Thoracic aorta (tissue), 2 donors: ENCODE data around the gene NEK2. TPM values are rescaled to one million over a fixed set of nuclear protein-coding genes. Genes with fewer than 3 reads are reported as not detected.

Experiments
- ATAC-seq: fragments of 150-250 bp; one replicate; pipeline ENCODE4 v1.8.0; 2017; ENCODE audit warnings: low read depth; ENCODE audit not compliant: insufficient number of reproducible peaks, low FRiP score
- DNase-seq: peaks from one replicate; pipeline ENCODE4 v3.0.0-alpha.2; 2020; ENCODE audit warnings: low spot score
- H3K27ac ChIP-seq, 2 donors: fragments of 200-600 bp; sonication (generic); 1 replicate in 1 of 2; 2 replicates in 1 of 2; pipeline ENCODE4 v1.5.1; 2016; ENCODE audit warnings: mild to moderate bottlenecking in 2 of 2, moderate library complexity in 2 of 2
- H3K27me3 ChIP-seq: fragments of 200-600 bp; sonication (generic); replicated peaks from 2 replicates; pipeline ENCODE4 v1.6.0; 2016; ENCODE audit warnings: mild to moderate bottlenecking; ENCODE audit not compliant: insufficient read depth
- H3K36me3 ChIP-seq: fragments of 200-600 bp; sonication (generic); one replicate; pipeline ENCODE4 v1.5.1; 2016
- H3K4me1 ChIP-seq, 2 donors: fragments of 200-600 bp; sonication (generic); 1 replicate in 1 of 2; 2 replicates in 1 of 2; pipeline versions ENCODE4 v1.5.1 to v1.6.0; 2016; ENCODE audit warnings: low read depth in 2 of 2, mild to moderate bottlenecking in 1 of 2; ENCODE audit not compliant: control insufficient read depth in 1 of 2
- H3K4me3 ChIP-seq: fragments of 200-600 bp; sonication (generic); 2 replicates; pipeline ENCODE4 v1.5.1; 2016; ENCODE audit warnings: mild to moderate bottlenecking
- H3K9me3 ChIP-seq: fragments of 200-600 bp; sonication (generic); 2 replicates; pipeline ENCODE4 v1.5.1; 2016
- CTCF ChIP-seq: fragments of 200-600 bp; sonication (generic); IDR thresholded peaks from one replicate; pipeline ENCODE4 v1.5.1; 2019; ENCODE audit warnings: antibody characterized with exemption
- total RNA-seq, 2 donors: library from RNA; depleted of rRNA; stranded (reverse); fragments of >200 nt; gene quantifications; one replicate each; pipeline versions ENCODE4 v1.1.0 to v1.2.3, GENCODE V29; 2016

The NEK2 gene
- total RNA-seq, 2 donors from 2014 or later = 0.35 TPM; not detected in 1

GRCh38 chr1:211653959-211654496, 21.4 kb downstream of the NEK2 start:
- no peak overlapping the region for H3K27ac ChIP-seq
- no peaks in the 10 kb centered on the region for H3K36me3 ChIP-seq
- DNase-seq (no peak), ATAC-seq (no peak)
- no peaks in the 10 kb centered on the region for H3K27me3 ChIP-seq
- H3K4me3 ChIP-seq = no peak overlapping the region
- no peak for TF ChIP-seq CTCF
- H3K9me3 ChIP-seq = no peaks in the 10 kb centered on the region
- no peaks in the 10 kb centered on the region for H3K4me1 ChIP-seq

- ATAC-seq = no peak
- Histone ChIP-seq H3K36me3 (no peaks in the 10 kb centered on the region), H3K27me3 (no peaks in the 10 kb centered on the region), H3K27ac (no peak overlapping the region), H3K9me3 (no peaks in the 10 kb centered on the region), H3K4me3 (no peak overlapping the region), H3K4me1 (no peaks in the 10 kb centered on the region)
- no peak for DNase-seq
- no peak for TF ChIP-seq CTCF
These were observed 22.1 kb downstream of the NEK2 start for GRCh38 chr1:211653293-211653692.

DNA sequence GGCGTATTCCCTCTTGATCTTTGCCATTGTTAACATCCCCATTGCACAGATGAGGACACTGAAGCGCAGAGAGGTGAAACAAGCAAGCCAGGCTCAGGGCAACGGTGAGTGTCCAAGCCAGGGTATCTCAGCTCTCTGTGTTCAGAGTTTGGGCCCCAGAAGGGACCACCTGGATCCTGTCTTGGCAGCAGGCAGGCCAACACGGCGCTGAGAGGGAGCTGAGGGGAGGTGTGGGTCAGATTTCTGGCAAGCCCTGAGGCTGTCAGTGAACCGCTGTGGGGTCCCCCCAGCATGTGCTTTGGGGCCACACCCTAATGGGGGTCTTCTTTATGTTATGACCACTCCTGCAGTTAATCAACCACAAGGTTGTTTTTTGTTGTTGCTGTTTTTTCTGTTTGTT, 23.1 kb downstream of the NEK2 start:
- Histone ChIP-seq H3K36me3 (no peaks in the 10 kb centered on the region), H3K27ac (no peak overlapping the region), H3K27me3 (no peaks in the 10 kb centered on the region), H3K4me1 (no peaks in the 10 kb centered on the region), H3K9me3 (no peaks in the 10 kb centered on the region), H3K4me3 (no peak overlapping the region)
- TF ChIP-seq CTCF = no peak
- DNase-seq (no peak), ATAC-seq (no peak)

- Histone ChIP-seq H3K4me1 (peaks cover 0 to 1% of the 10 kb centered on the region in 2 donors), H3K36me3 (no peaks in the 10 kb centered on the region), H3K27me3 (no peaks in the 10 kb centered on the region), H3K27ac (no peak overlapping the region), H3K4me3 (no peak overlapping the region), H3K9me3 (no peaks in the 10 kb centered on the region)
- no peak for TF ChIP-seq CTCF
- DNase-seq (no peak), ATAC-seq (no peak)
These were observed 24.5 kb downstream of the NEK2 start for GRCh38 chr1:211650904-211651303.

DNA sequence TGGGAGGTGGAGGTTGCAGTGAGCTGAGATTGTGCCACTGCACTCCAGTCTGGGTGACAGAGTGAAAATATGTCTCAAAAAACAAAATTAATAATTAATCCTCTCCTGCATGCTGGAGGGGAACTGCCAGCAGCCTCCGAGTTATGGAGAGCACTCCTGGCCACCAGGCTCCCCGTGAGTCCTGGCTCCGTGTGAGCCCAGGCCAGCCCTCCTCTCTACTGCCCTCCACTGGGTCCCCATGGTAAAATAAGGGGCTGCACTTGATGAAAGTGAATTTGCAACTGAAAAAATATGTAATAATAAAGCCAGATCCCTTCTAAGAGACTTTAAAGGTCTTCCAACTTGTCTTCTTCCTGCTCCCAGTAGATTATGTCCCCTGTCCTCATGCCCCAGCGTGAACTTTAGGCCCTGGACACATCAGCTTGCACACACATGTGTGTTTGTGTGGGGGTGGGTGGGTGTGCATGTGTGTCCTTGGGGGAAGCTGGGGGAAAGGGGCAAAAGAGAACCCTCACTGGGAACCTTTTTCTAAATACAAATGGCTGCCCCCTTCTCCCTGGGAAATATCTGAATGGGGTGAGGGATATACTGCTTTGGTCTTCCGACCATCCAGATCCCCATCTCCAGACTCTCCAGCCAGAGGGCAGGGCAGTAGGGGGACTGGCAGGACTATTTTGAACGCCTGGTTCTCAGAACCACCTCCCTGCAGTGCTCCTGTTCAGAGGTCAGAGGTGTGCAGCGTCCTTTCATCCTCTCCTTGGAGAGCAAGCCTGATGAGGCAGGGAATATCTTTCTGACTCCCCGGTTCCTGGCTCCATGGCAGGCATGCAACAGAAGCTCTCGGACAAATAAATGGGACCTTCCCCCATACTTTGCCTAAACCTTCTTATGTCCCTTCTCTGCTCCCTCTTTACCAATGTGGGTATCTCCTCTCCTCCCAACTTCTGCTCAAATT, 26.2 kb downstream of the NEK2 start:
- Histone ChIP-seq H3K4me1 (peaks cover 4 to 15% of the 10 kb centered on the region in 2 donors), H3K4me3 (no peak overlapping the region), H3K36me3 (no peaks in the 10 kb centered on the region), H3K9me3 (no peaks in the 10 kb centered on the region), H3K27ac (no peak overlapping the region), H3K27me3 (no peaks in the 10 kb centered on the region)
- peak; percentile 81 for TF ChIP-seq CTCF
- DNase-seq = no peak
- no peak for ATAC-seq
